HG03442 (cell line): ENCODE data around the gene MPRIP.

Source experiments
- ATAC-seq: cut with Tn5 transposase; IDR thresholded peaks from one replicate; pipeline ENCODE4 v1.9.1; 2021; ENCODE audit warnings: mild to moderate bottlenecking, moderate library complexity; ENCODE audit not compliant: unreplicated experiment

The MPRIP gene

DNA sequence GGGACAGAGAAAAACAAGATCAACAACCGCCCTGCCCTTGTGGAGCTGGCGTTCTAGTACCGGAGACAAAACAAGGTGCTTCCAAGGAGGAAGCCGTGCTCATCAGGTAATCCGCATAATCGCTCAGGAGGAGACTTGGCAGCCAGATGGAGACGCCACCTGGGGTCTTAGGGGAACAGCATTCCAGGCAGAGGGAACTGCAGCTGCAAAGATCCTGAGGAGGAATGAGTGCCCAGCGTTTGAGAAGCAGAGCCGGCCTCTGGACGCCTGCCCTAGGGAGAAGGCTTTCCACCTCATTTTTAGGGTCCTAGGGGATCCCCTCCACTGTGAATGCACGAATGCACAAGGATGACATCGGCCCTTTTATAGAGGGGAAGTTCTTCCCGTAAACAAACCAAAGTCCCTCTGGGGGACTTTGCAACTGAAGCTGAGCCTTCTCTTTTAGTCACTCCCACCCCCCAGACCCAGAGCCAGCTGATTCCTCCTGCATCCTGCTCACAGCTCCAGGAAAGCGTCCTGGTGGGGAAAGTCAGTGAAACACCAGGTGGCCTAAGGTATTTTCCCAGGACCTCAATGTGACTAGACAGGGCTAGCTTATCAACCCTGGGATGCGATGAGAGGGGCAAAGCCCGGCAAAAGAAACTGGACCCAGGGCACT lies 13.2 kb upstream of the MPRIP start:
- ATAC-seq = no peak

DNA sequence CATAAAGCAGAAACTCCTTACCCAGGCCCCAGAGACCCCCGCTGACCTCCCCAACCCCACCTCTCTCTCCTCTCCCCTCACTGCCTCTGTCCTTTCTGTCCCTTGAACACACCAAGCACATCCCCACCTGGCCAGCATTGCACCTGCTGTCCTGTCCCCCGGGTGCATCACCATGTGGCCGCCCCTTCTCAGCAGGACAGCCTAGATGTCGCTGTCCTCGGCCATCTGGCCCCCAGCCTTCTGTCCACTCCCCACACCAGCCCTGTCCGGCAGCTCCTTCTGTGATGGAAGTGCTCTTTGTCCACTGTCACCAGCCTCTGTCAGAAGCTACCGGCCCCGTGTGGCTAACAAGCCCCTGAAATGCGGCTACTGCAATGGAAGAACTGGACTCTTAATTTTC lies 12.3 kb upstream of the MPRIP start:
- ATAC-seq = no peak

DNA sequence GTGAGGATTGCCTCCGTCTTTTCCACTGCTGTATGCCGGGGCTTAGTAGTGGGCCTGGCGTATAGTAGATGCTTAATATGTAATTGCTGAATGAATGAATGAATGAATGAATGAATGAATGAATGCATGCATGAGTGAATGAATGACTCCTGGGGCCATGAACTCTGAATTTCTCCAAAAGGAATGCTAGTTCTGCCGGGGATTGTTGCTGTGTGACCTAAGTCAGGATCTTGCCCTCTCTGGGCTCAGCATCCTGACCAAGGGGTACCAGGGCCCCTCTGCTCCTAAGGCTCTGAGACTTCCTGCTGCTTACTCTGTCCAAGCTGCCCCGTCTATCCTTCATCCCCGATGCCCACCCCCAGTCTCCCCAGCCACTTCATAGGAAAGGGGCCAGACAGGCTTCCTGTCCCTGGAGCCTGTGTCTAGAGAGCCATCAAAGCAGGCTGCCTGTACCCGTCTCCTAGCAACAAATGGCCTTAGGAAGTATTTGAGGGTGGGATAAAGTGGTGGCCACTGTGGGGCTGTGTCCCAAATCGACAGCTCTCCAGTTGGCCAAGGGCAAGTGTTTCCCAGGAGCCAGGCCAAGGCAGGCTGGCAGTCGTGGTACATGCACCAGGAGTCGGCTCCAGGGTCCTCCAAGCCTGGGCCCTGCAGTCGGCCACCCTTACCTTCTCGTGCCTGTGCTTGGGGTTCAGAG lies 11.6 kb upstream of the MPRIP start:
- ATAC-seq = no peak

DNA sequence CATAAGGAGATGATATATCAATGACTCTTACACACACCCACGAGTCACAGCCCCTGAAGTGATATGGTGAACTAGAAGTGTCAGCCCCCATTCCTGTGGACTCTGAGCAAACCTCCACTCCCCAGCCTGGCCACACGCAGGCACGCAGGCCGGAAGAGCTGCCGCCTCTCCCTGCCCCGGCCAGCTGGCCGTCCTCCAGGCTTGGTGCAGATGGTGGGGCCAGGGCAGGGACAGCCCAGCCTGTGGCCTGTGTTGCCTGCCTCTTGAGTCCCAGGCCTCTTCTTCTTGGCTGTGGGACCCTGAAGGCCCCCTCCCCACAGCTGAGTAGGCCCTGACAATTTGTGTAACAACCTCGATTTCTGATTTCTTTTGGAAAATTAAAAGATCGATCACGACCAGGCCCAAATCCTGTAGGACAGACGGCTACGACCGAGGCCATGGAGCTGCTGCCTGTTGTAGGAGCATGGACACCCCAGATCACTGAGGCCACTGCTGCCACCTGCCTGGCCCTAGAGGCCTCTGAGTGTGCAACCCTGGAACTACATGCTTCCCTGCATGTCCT lies 10.0 kb upstream of the MPRIP start:
- ATAC-seq = no peak

DNA sequence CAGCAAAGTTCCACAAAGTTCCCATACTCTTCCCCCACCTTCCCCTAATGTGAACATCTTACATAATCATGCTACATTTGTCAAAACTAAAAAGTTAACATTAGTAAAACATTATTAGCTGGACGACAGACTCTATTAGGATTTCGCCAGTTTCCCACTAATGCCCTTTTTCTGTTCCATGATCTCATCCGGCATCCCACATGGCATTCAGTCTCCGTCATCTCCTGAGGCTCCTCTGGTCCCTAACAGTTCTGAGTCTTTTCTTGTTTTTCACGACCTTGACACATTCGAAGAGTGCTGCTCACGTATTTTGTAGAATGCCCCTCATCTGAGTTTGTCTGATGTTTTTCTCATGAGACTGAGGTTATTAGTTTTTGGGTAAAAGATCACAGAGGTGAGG lies 8.8 kb upstream of the MPRIP start:
- no peak for ATAC-seq

DNA sequence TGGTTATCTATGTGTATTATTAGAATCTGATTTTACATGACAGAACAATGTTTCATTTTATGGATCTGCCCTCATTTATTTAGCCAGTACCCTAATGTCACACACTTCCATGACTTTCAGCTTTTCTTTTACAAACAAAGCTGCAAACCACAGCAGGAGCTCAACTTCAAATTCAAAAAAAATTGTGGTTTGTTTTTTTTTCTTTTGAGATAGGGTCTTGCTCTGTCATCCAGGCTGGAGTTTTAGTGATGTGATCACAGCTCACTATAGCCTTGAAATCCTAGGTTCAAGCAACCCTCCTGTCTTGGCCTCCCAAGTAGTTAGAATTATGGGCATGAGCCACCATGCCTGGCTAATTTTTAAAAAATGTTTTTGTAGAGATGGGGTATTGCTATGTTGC lies 8.2 kb upstream of the MPRIP start:
- no peak for ATAC-seq

DNA sequence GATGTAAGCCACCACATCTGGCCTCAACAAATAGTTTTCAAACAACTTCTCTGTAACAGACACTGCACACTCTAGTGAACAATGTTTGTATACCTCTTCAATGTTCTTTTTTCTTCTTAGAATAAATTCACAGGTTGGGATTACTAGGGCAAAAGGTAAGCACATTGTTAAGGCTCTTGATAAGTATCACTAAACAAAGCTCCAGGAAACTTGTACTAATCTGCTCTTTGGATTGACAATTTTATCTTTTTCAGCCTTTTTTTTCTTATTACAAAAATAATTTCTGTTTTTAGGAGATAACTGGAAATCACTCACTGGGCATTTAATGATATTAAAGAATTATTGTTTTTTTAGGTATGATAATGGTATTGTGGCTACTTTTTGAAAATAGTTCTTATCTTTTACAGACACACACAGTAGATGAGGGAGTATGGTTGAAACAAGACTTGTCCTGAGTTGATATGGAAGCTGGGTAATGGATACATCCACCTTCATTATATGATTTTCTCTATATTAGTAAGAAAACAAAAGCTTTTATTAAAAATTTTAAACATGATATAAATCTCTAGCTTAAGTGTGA lies 7.7 kb upstream of the MPRIP start:
- ATAC-seq = no peak

DNA sequence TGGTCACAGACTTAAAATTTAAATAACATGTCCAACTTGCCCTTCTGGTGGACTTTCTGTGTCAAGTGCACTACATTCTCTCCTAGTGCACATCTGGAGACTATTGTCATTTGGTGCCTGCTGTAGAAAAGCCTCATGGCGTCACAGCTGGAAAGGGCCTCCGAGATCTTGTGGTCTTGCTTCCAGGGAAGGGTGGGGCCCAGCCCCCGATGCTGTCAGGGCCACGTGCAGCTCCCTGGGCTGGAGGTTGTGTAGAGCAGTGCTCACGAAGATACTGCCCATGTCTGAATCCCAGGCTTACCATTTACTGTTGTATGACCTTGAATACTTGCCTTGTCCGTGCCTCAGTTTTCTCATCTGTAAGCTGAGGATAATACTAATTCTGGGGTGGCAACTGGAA lies 6.8 kb upstream of the MPRIP start:
- no peak for ATAC-seq

DNA sequence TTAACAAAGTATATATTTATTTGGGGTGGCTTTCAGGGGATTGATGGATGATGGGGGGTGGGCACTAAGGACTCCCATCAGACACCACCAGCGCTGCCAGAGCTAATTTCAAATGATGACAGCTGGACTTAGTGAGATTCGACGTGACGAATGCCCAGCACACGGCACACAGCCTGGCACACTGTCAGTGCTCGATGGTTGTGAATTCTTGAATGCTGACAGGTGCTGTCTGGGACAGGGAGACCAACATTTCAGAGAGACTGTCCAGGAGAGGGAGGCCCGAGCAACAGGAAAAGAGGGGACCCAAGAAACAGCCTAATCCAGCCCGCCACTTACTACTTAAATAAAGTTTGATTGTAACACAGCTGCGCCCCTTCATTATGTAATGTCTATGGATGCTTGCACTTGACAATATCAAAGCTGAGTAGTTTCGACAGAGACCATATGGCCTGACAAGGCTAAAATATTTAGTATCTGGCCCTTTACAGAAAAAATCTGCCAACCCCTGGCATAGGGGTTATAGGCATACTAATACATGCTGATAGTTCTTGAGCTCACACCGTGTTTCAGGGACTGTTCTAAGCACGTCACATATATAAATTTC lies 6.2 kb upstream of the MPRIP start:
- ATAC-seq = no peak

DNA sequence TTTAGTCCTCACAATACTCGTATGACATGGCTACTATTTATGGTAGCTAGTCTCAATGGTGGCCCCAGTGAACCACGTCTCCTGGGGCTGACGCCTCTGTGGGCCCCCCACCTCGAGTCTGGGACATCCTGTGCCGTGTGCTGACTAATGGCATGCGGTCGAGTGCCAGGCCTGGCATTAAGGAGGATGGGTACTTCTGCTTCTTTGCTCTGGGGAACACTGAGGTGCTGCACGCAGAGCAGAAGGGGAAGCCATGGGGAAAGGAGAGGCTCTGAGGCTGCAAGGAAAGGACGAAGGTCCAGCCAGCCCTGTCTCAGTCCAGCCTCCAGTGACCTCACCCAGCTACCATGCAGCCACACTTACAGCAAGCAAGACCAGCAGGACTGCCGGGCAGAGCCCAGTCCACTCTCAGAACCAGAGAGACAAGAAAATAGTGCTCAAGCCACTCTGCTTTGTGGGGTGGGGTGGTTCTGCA lies 5.7 kb upstream of the MPRIP start:
- ATAC-seq = no peak

DNA sequence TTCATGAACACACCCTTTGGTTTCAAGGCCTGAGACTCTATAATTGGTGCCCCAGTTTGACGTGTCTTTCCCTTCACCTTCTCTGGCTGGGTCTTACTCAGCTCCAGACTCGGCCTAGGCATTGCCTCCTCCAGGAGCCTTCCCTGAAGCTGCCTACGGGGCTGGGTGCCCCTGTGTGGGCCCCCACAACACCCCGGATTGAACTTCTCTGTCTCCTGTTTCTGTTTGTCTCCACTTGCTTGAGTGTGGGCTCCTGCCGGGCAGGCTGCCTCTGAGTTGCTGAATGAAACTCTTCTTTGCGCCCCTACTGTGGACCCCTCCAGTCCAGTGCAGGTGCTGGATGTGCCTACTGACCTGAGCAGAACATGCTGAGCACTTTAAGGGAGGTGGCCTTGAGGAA lies 2.3 kb upstream of the MPRIP start:
- ATAC-seq = no peak

DNA sequence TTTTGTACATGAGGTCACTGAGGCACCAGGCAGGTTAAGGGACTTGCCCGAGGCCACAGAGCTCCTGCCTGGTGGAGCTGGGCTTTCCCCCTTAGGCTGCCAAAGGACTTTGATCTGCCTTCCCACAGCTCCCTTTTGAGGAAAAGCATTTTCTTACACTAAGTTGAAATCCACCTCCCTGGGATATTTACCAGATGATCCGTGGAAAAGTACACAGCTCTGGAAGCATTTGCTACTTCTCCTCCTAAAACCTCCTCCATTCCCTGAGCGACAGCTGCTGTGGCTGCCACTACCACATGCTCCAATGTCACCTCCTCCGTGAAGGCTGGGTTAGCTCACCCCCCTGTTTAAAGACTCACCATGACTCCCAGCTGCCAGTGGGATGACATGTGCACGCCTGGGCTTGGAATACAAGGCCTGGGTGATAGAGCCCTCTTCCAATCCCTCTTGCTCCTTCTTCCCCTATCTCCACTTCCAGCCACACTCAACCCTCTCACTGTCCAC lies 1.2 kb upstream of the MPRIP start:
- ATAC-seq = no peak

DNA sequence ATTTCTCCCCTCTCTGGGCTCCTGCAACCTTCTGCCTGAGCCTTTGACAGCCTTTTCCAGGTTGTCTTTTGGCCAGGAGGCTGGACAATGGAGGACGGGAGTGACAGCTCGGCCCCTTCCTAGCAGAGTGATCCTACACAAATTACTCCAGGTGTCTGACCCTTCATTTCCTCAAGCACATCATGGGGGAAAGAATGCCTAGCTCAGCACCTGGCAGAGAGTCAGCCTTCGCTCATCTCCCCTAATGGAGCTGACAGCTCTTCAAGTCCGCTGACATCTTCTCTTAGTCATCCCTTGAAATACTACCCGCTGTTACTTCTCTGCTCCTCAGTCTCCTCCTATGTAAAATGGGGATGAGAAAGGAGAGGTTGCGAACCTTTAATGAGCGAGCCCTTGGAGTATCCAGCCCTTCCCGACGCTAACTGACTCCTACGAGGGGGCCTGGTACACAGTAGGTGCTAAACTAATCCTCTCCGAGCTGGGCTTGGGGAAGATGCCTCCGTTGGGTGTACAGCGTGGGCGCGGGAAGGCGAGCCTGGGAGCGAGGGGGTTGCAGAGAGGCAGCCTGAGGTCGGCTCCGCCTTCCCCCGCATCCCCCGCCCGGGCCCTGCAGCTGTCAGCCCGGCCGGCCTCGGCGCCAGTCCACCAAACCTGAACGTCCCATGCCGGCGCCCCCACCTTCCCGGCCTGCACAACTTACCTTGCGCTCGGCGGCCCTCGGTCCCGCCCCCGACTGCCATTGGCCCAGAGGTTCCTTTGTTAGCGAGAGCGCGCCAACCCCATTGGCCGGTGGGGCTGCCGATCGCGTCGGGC lies 480 bp upstream of the MPRIP start:
- peak; percentile 92 for ATAC-seq

DNA sequence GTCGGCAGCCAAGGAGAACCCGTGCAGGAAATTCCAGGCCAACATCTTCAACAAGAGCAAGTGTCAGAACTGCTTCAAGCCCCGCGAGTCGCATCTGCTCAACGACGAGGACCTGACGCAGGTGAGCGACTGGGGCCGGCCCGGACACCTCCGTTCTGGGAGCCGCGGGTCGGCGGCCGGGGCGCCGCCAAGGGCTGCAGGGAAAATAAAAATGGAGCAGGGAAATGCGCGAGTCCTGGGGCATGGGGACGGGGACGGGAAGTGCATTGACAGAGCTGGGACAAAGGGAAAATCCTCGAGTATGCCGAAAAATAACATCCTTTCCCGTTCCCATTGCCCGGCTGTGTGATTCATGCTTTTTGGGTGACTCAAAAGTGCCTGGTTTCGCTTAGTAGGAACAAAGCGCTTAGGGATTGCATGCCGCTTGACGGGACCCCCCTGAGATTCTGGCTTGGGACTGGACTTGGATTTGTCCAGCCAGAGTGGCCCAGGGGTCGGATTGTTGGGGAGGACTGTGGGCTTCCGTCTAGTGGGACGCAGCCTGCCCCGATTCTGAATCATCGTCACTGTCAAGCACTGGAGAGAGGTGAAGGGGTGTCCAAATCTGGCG lies 699 bp downstream of the MPRIP start:
- ATAC-seq = peak; percentile 4

DNA sequence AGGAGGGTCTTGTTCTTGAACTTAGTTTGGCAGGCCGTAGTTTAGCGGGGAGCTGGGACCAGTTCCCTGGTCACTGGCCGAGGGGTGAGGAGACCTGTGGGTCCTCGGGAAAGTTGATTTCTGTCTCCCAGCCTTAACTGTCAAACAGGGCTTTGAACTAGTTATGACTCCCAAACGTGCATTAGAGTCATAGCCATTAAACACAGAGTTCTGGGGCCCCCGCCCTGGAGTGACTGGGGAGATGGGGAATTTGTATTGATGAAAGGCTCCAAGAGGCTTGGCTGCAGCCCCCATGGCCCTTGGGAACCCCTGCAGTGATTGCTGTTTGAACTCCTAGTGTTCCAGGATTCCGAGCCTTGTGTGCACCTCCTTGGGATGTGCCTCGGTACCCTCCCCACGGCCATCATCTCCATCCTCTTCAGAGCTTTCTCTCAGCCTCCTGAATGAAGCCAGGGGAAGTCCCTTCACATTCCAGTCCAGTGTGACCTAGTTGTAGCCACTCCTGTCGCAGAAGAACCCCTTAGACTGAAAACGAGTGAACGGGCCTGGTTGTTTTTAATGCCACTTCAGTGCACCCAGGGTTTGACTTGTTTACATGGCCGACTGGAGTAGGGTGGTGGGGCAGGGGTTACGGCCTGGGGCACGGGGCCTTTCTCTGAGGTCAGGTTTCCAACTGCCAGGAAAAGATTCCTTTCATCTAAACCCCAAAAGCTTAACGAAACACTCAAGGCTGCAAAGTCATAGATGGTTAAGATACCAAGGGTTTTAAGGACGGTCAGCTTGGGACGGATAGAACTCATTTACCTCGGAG lies 1.4 kb downstream of the MPRIP start:
- no peak for ATAC-seq

DNA sequence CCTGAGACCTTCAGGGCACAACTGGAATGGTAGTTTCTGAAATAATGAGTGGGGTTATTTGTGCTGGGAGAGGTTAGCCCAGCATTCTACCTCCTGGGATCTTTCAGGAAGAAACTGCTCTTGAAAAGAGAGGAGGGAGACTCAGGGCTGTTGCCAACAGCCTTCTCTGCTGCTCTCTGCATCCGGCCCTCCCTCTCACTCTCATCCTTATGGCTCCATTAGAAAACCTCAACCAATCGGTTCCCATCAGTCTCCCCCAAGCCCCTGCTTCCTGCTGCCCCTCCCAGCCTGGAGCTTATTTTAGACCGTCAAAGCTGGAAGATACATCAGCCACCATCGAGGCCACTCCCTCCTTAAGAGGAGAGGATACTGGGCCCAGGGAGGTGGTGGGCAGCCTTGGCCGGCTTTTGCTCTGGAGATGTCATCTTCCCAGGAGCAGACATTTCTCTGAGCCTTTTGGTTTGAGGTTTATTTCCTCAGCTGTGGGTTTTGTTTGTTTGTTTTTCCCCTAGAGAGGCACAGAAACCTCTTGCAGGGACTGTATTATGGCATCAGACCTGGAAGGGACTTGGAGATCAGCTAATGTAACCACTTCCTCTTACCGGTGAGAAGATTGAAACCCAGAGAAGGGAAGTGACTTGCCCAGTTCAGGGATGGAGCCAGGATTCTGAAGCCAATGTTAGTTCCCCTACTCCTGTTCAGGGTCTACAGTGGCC lies 2.7 kb downstream of the MPRIP start:
- no peak for ATAC-seq

DNA sequence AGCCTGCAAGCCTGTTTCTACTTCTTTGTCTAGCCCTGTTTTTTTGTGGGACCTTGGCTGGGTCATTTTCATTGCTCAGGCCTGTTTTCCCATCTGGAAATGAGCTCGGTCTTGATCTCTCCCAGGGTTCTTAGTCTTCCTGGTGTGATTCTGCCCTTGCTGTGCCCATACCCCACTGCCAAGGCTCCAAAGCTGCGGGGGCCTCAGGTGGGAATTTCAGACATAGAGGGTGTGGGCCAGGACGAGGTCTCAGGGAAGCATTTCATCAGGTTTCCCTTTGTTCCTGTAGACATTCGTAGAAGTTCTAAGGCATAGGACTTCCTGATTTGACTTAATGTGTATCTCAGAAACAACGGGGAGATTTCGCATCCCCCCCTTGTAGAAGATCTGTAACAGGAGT lies 5.8 kb downstream of the MPRIP start:
- no peak for ATAC-seq
